Uterus (tissue), 2 donors: ENCODE measurements around the gene IGF1R.

Experiments
- CTCF ChIP-seq, 4 experiments: fragments of 200-600 bp in 2 of 4; fragments of 450-650 bp in 2 of 4; sonication (generic) in 2 of 4; IDR thresholded peaks; one replicate each; pipeline ENCODE4 v1.5.1; 2016 to 2019; ENCODE audit warnings: antibody characterized with exemption in 4 of 4, mild to moderate bottlenecking in 2 of 4, moderate library complexity in 1 of 4
- POLR2A ChIP-seq, 2 donors: fragments of 450-650 bp; IDR thresholded peaks; one replicate each; pipeline ENCODE4 v1.6.1; 2016; ENCODE audit warnings: antibody characterized with exemption in 2 of 2, mild to moderate bottlenecking in 1 of 2, moderate library complexity in 1 of 2

GRCh38 chr15:98855067-98855814, 206.9 kb downstream of the IGF1R start:
- TF ChIP-seq CTCF (IDR thresholded peaks at IDR 0.05): no peak
- no peak for TF ChIP-seq POLR2A (IDR thresholded peaks at IDR 0.05)
